GM21447 (cell line): ENCODE data around the gene MARCHF6.
"Not testable (repeated sequence)": the region's sequence is repeated elsewhere in the genome, so short reads cannot be mapped to it uniquely, and the experiment has no call there.

Source experiments
- ATAC-seq: cut with Tn5 transposase; IDR thresholded peaks from one replicate; pipeline ENCODE4 v1.9.1; 2021; ENCODE audit not compliant: unreplicated experiment

Gene MARCHF6

GRCh38 chr5:10323588-10324488, 29.7 kb upstream of the MARCHF6 start:
- ATAC-seq, result no peak

- ATAC-seq, result no peak
These were observed 28.8 kb upstream of the MARCHF6 start for GRCh38 chr5:10324518-10325370.

- no peak for ATAC-seq
These were observed 25.2 kb upstream of the MARCHF6 start for GRCh38 chr5:10328323-10328722.

- ATAC-seq, result no peak
These were observed 24.1 kb upstream of the MARCHF6 start for GRCh38 chr5:10329446-10329819.

- ATAC-seq, result no peak
These were observed 23.5 kb upstream of the MARCHF6 start for GRCh38 chr5:10329820-10330481.

GRCh38 chr5:10330511-10331230, 22.8 kb upstream of the MARCHF6 start:
- ATAC-seq, result no peak

- ATAC-seq, result no peak
These were observed 22.1 kb upstream of the MARCHF6 start for GRCh38 chr5:10331341-10331796.

GRCh38 chr5:10332301-10332700, 21.2 kb upstream of the MARCHF6 start:
- ATAC-seq, result no peak

- ATAC-seq, result peak; percentile 44
These were observed 20.1 kb upstream of the MARCHF6 start for GRCh38 chr5:10333154-10334006.

- ATAC-seq, result no peak
These were observed 18.7 kb upstream of the MARCHF6 start for GRCh38 chr5:10334831-10335230.

GRCh38 chr5:10335711-10336470, 17.6 kb upstream of the MARCHF6 start:
- no peak for ATAC-seq

GRCh38 chr5:10337107-10337506, 16.4 kb upstream of the MARCHF6 start:
- ATAC-seq, result no peak

- ATAC-seq, result no peak
These were observed 15.5 kb upstream of the MARCHF6 start for GRCh38 chr5:10337986-10338385.

- ATAC-seq, result no peak
These were observed 14.8 kb upstream of the MARCHF6 start for GRCh38 chr5:10338686-10339057.

GRCh38 chr5:10339058-10339811, 14.3 kb upstream of the MARCHF6 start:
- no peak for ATAC-seq

- no peak for ATAC-seq
These were observed 13.5 kb upstream of the MARCHF6 start for GRCh38 chr5:10339958-10340357.

GRCh38 chr5:10343486-10343885, 10.0 kb upstream of the MARCHF6 start:
- no peak for ATAC-seq

GRCh38 chr5:10344461-10345106, 8.9 kb upstream of the MARCHF6 start:
- ATAC-seq, result not testable (repeated sequence)
